Measurements from ENCODE around the gene EPGN. TPM values are rescaled to one million over a fixed set of nuclear protein-coding genes. Genes with fewer than 3 reads are reported as not detected.

The EPGN gene
- total RNA-seq, 3 donors from 2014 or later = 0.33 to 2.0 TPM; not detected in 1

- TF ChIP-seq POLR2A (IDR thresholded peaks at IDR 0.05) (no peak), CTCF (IDR thresholded peaks at IDR 0.05) (no peak), POLR2AphosphoS5 (IDR thresholded peaks at IDR 0.05) (no peak)
- H3K4me1 ChIP-seq = no peaks in the 10 kb centered on the region
- H3K4me3 ChIP-seq = no peak overlapping the region
- intact Hi-C loops (cut with DNase I; ENCODE audit: low total_unique reads) = no loop called here
- no peak for DNase-seq (ENCODE audit: low spot score in 2 of 2)
- H3K9me3 ChIP-seq = no peaks in the 10 kb centered on the region
- H3K27ac ChIP-seq = no peak overlapping the region
- H3K36me3 ChIP-seq = no peaks in the 10 kb centered on the region
- no peaks in the 10 kb centered on the region for H3K27me3 ChIP-seq
These were observed 16.0 kb downstream of the EPGN start for GRCh38 chr4:74324262-74324661.

GRCh38 chr4:74325886-74326285 is 17.6 kb downstream of the EPGN start:
- Histone ChIP-seq H3K4me1 (no peaks in the 10 kb centered on the region), H3K27ac (no peak overlapping the region), H3K4me3 (no peak overlapping the region), H3K9me3 (no peaks in the 10 kb centered on the region), H3K27me3 (no peaks in the 10 kb centered on the region), H3K36me3 (no peaks in the 10 kb centered on the region)
- TF ChIP-seq CTCF (IDR thresholded peaks at IDR 0.05) = no peak
- no peak for TF ChIP-seq POLR2AphosphoS5 (IDR thresholded peaks at IDR 0.05)
- TF ChIP-seq POLR2A (IDR thresholded peaks at IDR 0.05) = no peak
- intact Hi-C loops (cut with DNase I; ENCODE audit: low total_unique reads) = no loop called here
- no peak for DNase-seq (ENCODE audit: low spot score in 2 of 2)

- Histone ChIP-seq H3K4me1 (no peaks in the 10 kb centered on the region), H3K36me3 (no peaks in the 10 kb centered on the region), H3K27me3 (no peaks in the 10 kb centered on the region), H3K27ac (no peak overlapping the region), H3K9me3 (no peaks in the 10 kb centered on the region), H3K4me3 (no peak overlapping the region)
- TF ChIP-seq POLR2AphosphoS5 (IDR thresholded peaks at IDR 0.05) = no peak
- TF ChIP-seq POLR2A (IDR thresholded peaks at IDR 0.05) = no peak
- no peak for TF ChIP-seq CTCF (IDR thresholded peaks at IDR 0.05)
- DNase-seq (ENCODE audit: low spot score in 2 of 2) = no peak
- intact Hi-C loops (cut with DNase I; ENCODE audit: low total_unique reads) = no loop called here
These were observed 19.5 kb downstream of the EPGN start for GRCh38 chr4:74327762-74328161.

DNA sequence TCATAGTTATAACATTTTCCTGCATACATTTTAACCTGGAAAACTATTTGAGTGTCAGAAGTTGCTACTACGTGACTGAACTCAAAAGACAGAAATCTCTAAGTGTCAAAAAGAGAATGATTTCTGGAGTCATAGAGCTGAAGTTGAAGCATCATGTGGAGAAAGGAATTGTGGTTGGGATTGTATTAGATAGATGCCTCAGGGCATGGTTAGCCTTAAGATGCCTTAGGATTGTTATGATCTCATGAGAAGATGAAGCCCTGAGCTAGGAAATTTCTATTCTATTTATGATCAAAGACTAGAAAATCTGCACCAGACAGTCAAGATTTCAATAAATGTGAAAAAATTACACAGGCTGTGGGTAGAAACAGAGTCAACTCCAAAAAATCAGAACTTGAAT is 20.2 kb downstream of the EPGN start:
- H3K4me1 ChIP-seq = no peaks in the 10 kb centered on the region
- no peak overlapping the region for H3K4me3 ChIP-seq
- H3K27ac ChIP-seq = no peak overlapping the region
- no peaks in the 10 kb centered on the region for H3K36me3 ChIP-seq
- intact Hi-C loops (cut with DNase I; ENCODE audit: low total_unique reads) = no loop called here
- H3K9me3 ChIP-seq = no peaks in the 10 kb centered on the region
- TF ChIP-seq POLR2A (IDR thresholded peaks at IDR 0.05) = no peak
- TF ChIP-seq POLR2AphosphoS5 (IDR thresholded peaks at IDR 0.05) = no peak
- no peak for TF ChIP-seq CTCF (IDR thresholded peaks at IDR 0.05)
- H3K27me3 ChIP-seq = no peaks in the 10 kb centered on the region
- no peak for DNase-seq (ENCODE audit: low spot score in 2 of 2)

DNA sequence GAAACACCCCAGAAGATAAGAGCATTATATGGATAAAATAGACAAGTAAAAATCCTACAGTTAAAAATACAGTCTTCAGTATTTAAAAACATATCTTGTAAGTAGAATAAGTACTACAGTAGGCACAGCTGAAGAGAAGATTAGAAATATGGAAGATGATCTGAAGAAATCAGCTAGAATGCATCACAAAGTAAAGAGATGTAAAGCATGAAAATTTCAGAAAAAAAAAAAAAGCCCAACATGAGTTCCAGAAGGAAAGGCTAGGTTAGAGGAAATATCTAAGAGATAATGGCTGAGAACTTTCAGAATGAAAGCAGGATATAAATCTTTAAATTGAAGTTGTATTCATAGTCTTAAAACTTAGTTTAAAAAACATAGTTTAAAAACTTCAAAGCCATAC is 21.0 kb downstream of the EPGN start:
- no peak for DNase-seq (ENCODE audit: low spot score in 2 of 2)
- Histone ChIP-seq H3K27ac (no peak overlapping the region), H3K9me3 (no peaks in the 10 kb centered on the region), H3K4me3 (no peak overlapping the region), H3K36me3 (no peaks in the 10 kb centered on the region), H3K4me1 (no peaks in the 10 kb centered on the region), H3K27me3 (no peaks in the 10 kb centered on the region)
- intact Hi-C loops (cut with DNase I; ENCODE audit: low total_unique reads) = no loop called here
- TF ChIP-seq CTCF (IDR thresholded peaks at IDR 0.05) (no peak), POLR2A (IDR thresholded peaks at IDR 0.05) (no peak), POLR2AphosphoS5 (IDR thresholded peaks at IDR 0.05) (no peak)

All from breast epithelium (tissue), 4 donors.